Ovary (tissue), 9 donors: ENCODE measurements around the gene TSHZ2. TPM values are rescaled to one million over a fixed set of nuclear protein-coding genes. Genes with fewer than 3 reads are reported as not detected.

ENCODE experiments used
- DNase-seq, 5 donors: peaks; one replicate each; pipeline ENCODE4 v3.0.0-alpha.2; 2019 to 2020
- H3K27ac ChIP-seq, 2 donors: fragments of 200-600 bp; one replicate each; pipeline versions ENCODE4 v1.5.1 to v1.8.0; 2019 to 2022
- H3K27me3 ChIP-seq: fragments of 200-600 bp; one replicate; pipeline ENCODE4 v1.8.0; 2022
- H3K36me3 ChIP-seq: fragments of 200-600 bp; sonication (generic); one replicate; pipeline ENCODE4 v1.5.1; 2019
- H3K4me1 ChIP-seq: one replicate; pipeline ENCODE4 v1.8.1; 2013; ENCODE audit warnings: mild to moderate bottlenecking, moderate library complexity; ENCODE audit not compliant: insufficient read depth
- H3K4me3 ChIP-seq: fragments of 200-600 bp; sonication (generic); one replicate; pipeline ENCODE4 v1.5.1; 2017
- H3K9me3 ChIP-seq, 2 donors: fragments of 200-600 bp in 1 of 2; sonication (generic) in 1 of 2; one replicate each; pipeline versions ENCODE4 v1.5.1 to v1.8.1; 2013 to 2019; ENCODE audit warnings: mild to moderate bottlenecking in 1 of 2, moderate library complexity in 1 of 2
- CTCF ChIP-seq, 3 donors: fragments of 450-650 bp in 2 of 3; fragments of 200-600 bp in 1 of 3; IDR thresholded peaks; one replicate each; pipeline versions ENCODE4 v1.5.1 to v1.8.0; 2016 to 2022; ENCODE audit warnings: antibody characterized with exemption in 3 of 3, mild to moderate bottlenecking in 1 of 3
- EP300 ChIP-seq: sonication (generic); formaldehyde crosslinking; IDR thresholded peaks from one replicate; pipeline ENCODE4 v1.6.1; 2017; ENCODE audit warnings: antibody characterized with exemption
- POLR2A ChIP-seq: fragments of 450-650 bp; IDR thresholded peaks from one replicate; pipeline ENCODE4 v1.6.1; 2017; ENCODE audit warnings: antibody characterized with exemption, mild to moderate bottlenecking, moderate library complexity
- WGBS, 3 donors: extraction: QIAGEN DNeasy Blood & Tissue Kit in 1 of 3; methylation state at CpG; one replicate each; pipeline versions ENCODE4 v1.1.5 to v1.1.7; 2013 to 2017; 5-methylcytosine and 5-hydroxymethylcytosine counted together
- intact Hi-C, 4 donors: fragments of 100-400 bp; cut with DNase I; formaldehyde crosslinking; loops; one replicate each; pipeline versions ENCODE4 v1.11.0 to v1.15.1; 2022 to 2023
- polyA plus RNA-seq, 2 donors: library from polyadenylated mRNA; stranded (reverse); fragments of 200-250 nt in 1 of 2; fragments of 350-450 nt in 1 of 2; fragmentation: Illumina TruSeq in 1 of 2; extraction: RNeasy Lipid Tissue Mini Kit (QIAGEN cat#74804) in 1 of 2; gene quantifications; one replicate each; pipeline ENCODE4 v1.2.3, GENCODE V29; 2013 to 2014
- total RNA-seq, 7 donors: library from RNA; depleted of rRNA in 2 of 7; stranded (reverse); fragments of >200 nt in 2 of 7; fragmentation: NEBNext Ultra II Directional in 3 of 7; extraction: Animal tissue kit (Norgen Biotek cat#: 25700) in 3 of 7; gene quantifications; one replicate each; pipeline versions ENCODE4 v1.1.0 to v1.2.4, GENCODE V29; 2016 to 2023
- donor health status: DM: no; HTN: no; CAD: no; lungs with moderate emphysema.
- donor health status: DM: no; HTN: no; CAD: no.
- donor health status: Bipolar disorder and iron deficiency.
- donor health status: DM: yes; HTN: yes; CAD: no.
- donor health status: DM: no; HTN: no; CAD: no.
- donor health status: DM: yes; HTN: yes; CAD: no.

Gene TSHZ2
- total and polyA plus RNA-seq, 9 donors = 18.2 to 113 (median 40.2) TPM

GRCh38 chr20:53052380-53052779 is 80.2 kb downstream of the TSHZ2 start:
- H3K4me1 ChIP-seq = peaks cover 2% of the 10 kb centered on the region
- DNase-seq = no peak
- no peaks in the 10 kb centered on the region for H3K27me3 ChIP-seq
- WGBS, 3 donors = 86 to 98% (median 96%) methylated on average over 5 of the region's 5 CpGs
- no peak overlapping the region for H3K27ac ChIP-seq
- no peak overlapping the region for H3K4me3 ChIP-seq
- TF ChIP-seq CTCF (IDR thresholded peaks at IDR 0.05) = no peak
- TF ChIP-seq EP300 = no peak
- no peak for TF ChIP-seq POLR2A
- no peaks in the 10 kb centered on the region for H3K9me3 ChIP-seq
- intact Hi-C loops = no loop called here
- no peaks in the 10 kb centered on the region for H3K36me3 ChIP-seq

GRCh38 chr20:53053595-53053994 is 81.4 kb downstream of the TSHZ2 start:
- DNase-seq = no peak
- Histone ChIP-seq H3K27ac (no peak overlapping the region), H3K4me3 (no peak overlapping the region), H3K9me3 (no peaks in the 10 kb centered on the region), H3K4me1 (no peaks in the 10 kb centered on the region), H3K27me3 (no peaks in the 10 kb centered on the region), H3K36me3 (no peaks in the 10 kb centered on the region)
- TF ChIP-seq CTCF (IDR thresholded peaks at IDR 0.05) (no peak), POLR2A (no peak), EP300 (no peak)
- intact Hi-C loops = no loop called here
- WGBS, 3 donors = 90 to 95% (median 92%) methylated on average over 5 of the region's 5 CpGs

- H3K27ac ChIP-seq = no peak overlapping the region
- no peaks in the 10 kb centered on the region for H3K36me3 ChIP-seq
- no peak overlapping the region for H3K4me3 ChIP-seq
- WGBS, 3 donors = 18 to 33% (median 21%) methylated on average over 1 of the region's 1 CpG
- no peaks in the 10 kb centered on the region for H3K9me3 ChIP-seq
- TF ChIP-seq CTCF (IDR thresholded peaks at IDR 0.05) (no peak), EP300 (no peak), POLR2A (no peak)
- intact Hi-C loops = no loop called here
- no peaks in the 10 kb centered on the region for H3K27me3 ChIP-seq
- DNase-seq = no peak
- no peaks in the 10 kb centered on the region for H3K4me1 ChIP-seq
Observed at GRCh38 chr20:53055367-53056067, 83.4 kb downstream of the TSHZ2 start.

GRCh38 chr20:53057579-53057978 is 85.4 kb downstream of the TSHZ2 start:
- no peaks in the 10 kb centered on the region for H3K36me3 ChIP-seq
- no peaks in the 10 kb centered on the region for H3K27me3 ChIP-seq
- intact Hi-C loops = no loop called here
- H3K4me1 ChIP-seq = no peaks in the 10 kb centered on the region
- H3K9me3 ChIP-seq = no peaks in the 10 kb centered on the region
- 93 to 97% (median 94%) methylated on average over 4 of the region's 4 CpGs for WGBS, 3 donors
- no peak overlapping the region for H3K27ac ChIP-seq
- TF ChIP-seq CTCF (IDR thresholded peaks at IDR 0.05) = no peak
- no peak for TF ChIP-seq EP300
- TF ChIP-seq POLR2A = no peak
- DNase-seq = no peak
- H3K4me3 ChIP-seq = no peak overlapping the region
